Activated T-cell treated with anti-CD3 and anti-CD28 coated beads for 48 hours (primary cell): ENCODE results near the gene RASA1.
A peak's percentile ranks its signal among the peaks of the same experiment; 100 is the strongest.
"Not testable (repeated sequence)": the region's sequence is repeated elsewhere in the genome, so short reads cannot be mapped to it uniquely, and the experiment has no call there.

Experiments used
- DNase-seq: peaks from one replicate; pipeline ENCODE4 v3.0.0-alpha.2; 2020; ENCODE audit warnings: low read depth

The RASA1 gene

DNA sequence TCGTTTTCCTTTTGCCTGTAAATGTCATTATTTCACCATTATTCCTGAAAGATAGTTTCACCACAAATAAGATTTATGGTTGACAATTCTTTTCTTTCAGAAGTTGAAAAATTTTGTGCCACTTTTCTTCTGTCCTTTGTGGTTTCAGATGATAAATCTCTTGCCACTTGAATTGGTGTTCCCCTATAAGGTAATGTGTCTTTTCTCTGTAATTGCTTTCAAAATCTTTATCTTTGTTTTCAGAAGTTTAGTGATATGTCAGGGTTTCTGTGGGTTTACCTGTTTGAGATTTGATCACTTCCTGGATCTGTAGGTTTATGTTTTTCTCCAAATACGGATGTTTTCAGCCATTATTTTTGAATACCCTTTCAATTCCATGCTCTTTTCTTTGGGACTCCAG lies 14.6 kb downstream of the RASA1 start:
- no peak for DNase-seq

DNA sequence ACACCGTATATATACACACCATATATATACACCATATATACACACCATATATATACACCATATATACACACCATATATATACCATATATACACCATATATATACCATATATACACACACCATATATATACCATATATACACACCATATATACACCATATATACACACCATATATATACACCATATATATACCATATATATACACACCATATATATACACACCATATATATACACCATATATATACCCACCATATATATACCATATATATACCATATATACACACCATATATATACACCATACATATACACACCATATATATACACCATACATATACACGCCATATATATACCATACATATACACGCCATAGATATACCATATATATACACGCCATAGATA lies 19.6 kb downstream of the RASA1 start:
- not testable (repeated sequence) for DNase-seq

DNA sequence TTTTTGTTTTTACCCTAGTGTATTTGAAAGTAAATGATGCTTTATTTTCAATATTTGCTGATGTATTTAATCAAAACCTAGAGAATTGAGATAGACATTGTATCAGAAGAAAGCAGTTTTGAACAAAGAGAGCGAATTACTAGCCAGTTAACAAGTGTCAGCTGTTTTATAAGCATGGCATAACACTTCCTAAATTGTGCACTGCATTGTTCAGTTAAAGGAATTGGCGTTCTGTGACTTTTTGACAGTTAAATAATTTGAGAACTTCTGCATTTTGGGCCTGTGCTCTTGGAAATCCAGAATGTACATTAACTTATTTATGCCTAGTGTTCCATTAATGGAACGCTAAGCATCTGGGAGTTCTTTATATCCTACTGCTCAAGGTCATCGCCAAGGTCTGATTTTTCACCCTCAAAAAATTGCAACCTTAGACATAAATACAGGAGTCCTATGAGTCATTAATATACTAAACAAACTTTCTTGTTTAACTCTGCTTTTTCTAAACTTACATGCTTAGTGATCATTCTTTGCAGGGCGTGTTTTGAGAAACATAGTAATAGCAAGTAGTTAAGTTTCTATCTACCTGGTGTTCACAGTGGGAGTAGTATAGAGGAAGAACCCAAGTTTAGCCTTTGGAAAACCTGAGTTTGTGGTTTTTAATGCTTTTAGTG lies 31.1 kb downstream of the RASA1 start:
- no peak for DNase-seq

DNA sequence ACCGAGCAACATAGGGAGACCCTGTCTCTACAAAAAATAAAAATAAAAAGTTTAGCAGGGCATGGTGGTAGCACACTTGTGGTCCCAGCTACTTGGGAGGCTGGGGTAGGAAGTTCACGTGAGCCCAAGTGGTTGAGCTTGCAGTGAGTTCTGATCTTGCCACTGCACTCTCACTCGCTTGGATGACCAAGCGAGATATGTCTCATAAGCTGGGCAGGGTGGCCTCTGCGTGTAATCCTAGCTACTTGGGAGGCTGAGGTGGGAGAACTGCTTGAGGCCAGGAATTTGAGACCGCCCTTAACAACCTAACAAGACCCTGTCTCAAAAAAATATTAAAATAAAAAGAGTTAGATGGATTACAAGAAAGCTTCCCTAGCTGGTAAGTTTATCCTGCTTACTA lies 32.5 kb downstream of the RASA1 start:
- DNase-seq: no peak

DNA sequence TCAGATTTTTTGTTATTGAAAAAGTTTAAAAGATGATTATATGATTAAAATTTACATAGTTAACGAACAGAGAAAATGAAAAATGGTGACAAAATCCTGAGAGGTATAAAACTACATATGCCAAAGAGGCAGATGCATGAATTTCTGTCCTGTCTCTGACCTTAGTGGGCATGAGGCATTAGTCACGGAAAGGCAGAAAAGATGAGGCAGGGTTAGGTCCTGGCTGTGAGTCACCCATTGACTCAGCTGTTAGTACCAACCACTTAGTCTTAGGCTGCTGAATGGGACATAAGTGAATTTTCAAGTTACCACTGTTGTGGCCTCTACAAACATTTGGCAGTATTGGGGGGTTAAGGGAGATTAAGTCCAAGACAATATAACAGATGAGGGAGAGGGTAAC lies 33.1 kb downstream of the RASA1 start:
- DNase-seq: peak; percentile 31

DNA sequence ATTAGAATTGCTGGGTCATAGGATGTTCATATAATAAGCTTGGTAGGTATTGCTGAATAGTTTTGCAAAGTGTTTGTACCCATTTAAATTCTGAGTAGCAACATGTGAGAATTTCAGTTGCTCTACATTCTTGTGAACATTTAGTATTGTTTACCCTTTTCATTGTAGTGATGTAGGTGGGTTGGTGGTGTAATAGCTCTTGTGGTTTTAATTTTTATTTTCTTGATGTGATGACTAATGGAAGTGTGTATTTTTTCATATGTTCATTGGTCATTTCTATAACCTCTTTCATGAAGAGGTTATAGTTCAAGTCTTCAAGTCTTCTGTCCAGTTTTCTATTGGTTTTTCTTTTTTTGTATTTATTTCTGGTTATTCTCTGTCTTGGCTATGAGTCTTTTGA lies 34.4 kb downstream of the RASA1 start:
- no peak for DNase-seq

DNA sequence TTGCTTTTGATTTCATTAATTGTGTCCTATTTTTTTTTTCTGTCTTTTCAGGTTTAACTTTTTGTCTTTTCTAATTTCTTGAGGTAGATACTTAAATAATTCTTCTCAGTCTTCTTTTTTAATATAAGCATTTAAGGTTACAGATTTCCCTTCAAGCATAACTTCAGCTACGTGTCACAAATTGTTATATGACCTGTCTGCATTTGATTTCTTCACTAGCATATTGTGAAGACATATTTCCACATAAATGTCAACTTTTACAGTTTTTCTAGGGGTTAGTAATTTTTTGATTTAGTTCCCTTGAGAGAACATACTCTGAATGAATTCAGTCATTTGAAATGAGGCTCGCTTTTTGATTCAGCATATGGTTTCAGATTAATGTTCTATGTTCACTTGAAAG lies 35.6 kb downstream of the RASA1 start:
- DNase-seq: no peak

DNA sequence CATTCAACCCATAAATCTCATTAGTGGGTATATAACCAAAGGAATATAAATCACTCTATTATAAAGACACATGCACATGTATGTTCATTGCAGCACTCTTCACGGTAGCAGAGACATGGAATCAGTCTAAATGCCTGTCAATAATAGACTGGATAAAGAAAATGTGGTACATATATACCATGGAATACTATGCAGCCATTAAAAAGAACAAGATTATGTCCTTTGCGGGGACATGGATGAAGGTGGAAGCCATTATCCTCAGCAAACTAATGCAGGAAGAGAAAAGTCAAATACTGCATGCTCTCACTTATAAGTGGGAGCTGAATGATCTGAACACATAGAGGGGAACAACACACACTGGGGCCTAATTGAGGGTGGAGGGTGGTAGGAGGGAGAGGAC lies 38.4 kb downstream of the RASA1 start:
- not testable (repeated sequence) for DNase-seq

DNA sequence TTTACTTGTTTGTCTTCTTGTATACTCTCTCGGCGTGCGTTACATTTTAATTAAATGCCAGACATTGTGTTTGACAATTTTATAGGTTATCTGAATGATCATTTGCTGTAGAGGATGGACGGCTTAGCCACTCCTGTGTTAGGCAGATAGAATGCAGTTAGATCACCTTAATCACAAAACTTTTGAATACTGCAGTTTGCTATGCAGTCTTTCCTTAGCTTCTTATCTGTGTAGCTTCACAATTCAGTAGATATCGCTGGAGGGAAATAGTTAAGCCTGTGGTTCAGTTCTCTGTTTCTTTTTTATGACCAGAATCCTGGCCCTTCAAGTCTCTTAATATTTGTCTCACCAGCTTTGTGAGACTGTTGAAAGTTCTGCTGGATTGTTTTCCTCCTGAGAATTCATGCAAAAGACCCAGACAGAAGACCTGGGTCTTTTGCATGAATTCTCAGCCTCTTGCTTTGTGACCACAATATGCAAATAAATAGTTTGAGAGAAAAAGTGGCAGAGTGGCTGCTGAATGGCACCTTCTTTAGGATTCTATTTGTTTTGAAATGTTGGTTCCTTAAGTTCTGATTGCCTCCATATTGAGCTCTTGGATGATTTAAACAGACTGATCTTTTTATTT lies 40.2 kb downstream of the RASA1 start:
- DNase-seq: no peak

DNA sequence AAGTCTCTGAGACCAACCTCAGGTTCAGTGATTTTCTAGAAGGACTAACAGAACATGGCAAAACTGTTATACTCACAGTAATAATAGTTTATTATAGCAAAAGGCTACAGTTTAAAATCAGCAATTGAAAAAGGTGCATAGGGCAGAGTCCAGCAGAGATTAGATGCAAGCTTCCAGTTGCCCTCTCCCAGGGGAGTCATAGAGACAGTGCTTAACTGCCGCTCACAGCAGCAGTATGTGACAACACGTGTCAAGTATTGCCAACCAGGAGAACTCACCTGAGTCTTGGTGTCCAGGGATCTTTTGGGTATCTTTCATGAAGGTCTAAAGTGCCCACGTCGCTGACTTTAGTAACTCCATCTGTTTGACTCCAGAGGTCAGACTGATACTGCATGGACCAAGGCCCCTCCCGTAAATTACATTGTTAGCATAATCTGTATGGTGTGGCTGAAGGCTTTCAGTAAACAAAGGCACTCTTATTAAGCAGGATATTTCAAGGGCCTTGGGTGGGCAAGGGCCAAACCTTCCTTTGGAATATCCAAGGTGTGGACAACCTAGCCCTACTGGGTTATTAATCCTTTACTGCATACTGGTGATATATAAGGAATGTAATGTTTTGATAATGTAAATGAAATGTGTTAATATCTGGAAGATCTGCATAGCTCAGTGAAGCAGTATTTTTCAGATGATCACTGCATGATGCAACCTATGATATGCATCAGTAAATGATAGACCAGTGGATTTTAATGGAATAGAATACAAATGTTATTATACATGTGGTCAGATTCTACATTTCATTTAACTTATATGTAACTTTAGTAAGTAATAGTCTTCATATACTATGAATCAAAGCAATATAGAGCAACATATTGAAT lies 44.0 kb downstream of the RASA1 start:
- no peak for DNase-seq

DNA sequence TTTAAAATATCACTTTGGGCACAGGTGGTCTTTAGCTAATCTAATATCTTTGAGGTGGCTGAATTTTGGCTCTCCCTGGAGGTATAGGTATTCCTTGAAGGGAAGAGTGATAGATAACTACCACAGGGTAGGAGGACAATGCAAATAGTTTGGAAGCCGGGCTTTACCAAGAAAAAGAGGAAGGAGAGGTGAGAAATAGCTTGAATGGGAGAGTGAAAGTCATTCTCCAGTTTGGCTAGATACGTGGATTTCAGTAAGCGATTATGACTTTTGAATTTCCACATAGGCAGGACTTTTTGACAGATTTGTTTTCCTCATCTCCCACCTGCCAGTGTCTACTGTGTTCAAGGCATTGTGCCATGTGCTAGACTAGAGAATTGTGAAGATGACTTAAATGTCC lies 45.5 kb downstream of the RASA1 start:
- no peak for DNase-seq

DNA sequence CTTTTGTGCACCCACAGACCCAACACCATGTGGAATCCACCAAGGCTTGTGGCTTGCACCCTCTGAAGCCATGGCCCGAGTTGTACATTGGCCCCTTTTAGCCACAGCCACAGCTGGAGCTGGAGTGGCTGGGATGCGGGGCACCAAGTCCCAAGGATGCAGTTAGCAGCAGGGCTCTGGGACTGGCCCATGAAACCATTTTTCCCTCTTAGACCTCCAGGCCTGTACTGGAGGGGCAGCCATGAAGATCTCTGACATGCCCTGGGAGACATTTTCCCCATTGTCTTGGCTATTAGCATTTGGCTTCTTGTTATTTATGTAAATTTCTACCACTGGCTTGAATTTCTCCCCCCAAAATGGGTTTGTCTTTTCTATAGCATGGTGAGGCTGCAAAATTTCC lies 51.8 kb downstream of the RASA1 start:
- DNase-seq: no peak

DNA sequence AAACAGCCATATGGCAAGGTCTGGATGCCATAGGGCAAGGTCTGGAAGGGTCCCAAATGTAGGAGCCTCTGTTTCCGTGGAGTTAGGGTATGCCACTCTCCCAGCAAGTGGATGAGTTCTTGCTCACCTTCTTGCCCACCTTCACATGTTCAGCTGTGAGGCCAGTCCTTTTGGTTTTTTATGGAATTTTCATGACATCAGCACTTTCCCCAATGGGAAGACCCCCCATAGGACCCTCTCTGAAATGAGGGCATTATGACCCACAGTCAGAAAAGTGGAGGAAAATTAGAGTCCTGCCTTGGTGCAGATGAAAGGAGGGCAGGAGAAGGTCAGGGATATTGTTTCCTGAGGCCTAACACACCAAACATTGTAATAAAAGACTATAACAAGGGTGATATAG lies 53.9 kb downstream of the RASA1 start:
- DNase-seq: no peak

DNA sequence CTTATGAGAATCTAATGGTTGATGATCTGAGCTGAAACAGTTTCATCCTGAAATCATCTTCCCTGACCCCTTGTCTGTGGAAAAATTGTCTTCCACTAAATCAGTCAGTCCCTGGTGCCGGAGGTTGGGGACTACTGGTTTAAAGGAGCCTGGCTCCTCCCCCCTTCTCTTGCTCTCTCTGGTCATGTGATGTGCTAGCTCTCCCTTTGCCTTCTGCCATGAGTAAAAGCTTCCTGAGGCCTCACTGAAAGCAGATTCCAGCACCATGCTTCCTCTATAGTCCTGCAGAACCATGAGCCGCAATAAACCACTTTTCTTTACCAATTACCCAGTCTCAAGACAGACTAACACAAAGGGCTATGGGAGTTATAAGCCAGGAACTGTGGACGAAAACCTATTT lies 54.7 kb downstream of the RASA1 start:
- DNase-seq: no peak

DNA sequence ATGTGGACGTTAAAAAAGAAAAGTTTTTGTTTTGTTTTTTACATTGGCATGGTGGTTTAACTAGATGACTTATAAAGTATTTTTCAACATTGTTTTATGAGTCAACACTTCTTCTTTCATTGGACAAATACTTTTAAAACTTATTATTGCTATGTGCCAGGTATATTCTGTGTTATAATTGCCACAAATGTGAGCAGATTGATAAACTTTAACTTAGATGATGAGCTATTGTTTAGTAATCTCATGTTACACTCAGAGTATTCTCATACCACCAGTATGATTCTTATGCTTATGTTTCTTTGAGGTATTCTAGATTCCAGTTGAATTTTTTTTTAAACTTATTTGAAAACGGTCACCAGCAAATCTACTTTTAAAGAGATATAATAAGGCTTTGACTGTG lies 60.3 kb downstream of the RASA1 start:
- DNase-seq: no peak

DNA sequence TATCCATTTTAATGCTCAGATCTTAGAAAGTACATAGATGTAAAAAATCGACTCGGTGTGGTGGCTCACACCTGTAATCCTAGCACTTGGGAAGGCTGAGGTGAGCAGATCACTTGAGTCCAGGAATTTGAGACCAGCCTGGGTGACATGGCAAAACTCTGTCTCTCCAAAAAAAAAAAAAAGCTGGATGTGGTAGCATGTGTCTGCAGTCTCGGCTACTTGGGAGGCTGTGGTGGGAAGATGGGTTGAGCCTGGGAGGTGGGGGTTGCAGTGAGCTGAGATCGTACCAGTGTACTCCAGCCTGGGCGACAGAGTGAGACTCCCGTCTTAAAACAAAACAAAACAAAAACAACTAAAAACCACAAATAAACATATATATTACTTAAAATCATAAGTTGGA lies 61.4 kb downstream of the RASA1 start:
- DNase-seq: no peak

DNA sequence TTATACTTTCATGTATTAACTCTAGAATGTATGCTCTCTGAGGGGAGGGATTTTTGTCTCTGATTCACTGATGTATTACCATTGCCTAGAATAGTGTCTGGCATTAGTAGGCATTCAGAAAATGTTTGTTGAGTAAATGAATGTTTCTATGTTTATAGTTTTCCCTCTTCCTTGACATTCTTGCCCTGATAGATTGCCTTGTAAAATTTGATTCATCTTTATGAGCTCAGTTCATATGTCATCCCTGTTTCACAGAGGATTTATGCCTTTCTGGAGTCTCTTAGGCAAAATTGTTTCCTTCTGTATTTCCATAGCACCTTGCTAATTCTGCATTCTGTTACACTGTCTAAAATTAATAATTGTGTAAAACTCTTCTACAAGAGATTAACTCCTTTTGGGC lies 72.3 kb downstream of the RASA1 start:
- no peak for DNase-seq

DNA sequence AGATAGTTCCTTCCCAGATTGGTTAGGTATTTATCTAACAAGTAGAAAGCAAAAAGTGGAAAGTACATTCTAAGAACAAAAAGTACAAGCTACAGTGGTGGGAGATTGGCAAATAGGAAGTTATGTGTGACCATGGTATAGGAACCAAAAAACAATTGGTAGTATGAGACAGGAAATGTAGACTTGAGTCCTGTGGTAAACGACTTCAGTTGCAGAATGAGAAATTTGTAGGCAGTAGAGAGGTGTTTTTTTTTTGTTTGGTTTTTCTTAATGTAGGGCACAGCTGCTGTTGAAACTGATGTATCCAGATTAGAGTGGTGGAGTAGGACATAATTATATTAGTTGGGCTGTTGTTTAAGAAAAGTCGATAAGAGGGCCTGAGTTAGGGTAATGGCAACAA lies 73.0 kb downstream of the RASA1 start:
- DNase-seq: no peak

DNA sequence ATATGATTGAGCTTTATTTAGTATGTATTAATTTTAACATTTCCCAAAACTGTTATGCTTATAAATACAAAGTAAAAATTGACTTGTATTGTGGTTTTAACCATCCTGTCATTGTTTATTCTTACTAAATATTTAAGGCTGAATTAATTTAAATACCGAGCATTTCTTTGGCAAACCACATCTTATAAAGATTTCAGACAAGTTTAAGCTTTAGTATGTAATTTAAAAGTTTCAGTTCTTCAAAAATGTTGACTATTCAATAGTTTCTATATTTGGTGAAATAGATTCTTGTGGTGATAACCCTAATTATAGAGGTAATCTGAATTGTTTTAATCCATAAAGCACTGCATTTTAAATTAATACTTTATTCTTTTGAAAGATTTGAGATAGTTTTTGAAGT lies 79.6 kb downstream of the RASA1 start:
- DNase-seq: no peak

DNA sequence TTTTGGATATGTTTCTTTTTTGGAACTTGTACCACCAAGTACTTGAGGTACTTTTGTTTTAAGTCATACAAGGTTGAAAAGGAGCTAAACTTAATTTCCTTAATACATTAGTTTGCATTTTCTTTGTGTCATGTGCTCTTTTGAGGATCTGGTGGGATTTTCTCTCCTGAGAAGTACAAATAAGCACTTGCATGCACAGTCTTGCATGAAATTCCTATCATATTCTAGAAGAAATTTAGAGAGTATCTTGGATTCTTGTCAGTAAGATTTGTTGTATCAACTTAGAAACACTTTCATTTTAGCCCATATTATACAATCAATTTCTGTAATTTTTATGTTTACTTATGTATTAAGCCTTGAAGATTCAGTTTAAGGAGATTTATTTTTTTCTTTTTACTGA lies 80.2 kb downstream of the RASA1 start:
- no peak for DNase-seq

DNA sequence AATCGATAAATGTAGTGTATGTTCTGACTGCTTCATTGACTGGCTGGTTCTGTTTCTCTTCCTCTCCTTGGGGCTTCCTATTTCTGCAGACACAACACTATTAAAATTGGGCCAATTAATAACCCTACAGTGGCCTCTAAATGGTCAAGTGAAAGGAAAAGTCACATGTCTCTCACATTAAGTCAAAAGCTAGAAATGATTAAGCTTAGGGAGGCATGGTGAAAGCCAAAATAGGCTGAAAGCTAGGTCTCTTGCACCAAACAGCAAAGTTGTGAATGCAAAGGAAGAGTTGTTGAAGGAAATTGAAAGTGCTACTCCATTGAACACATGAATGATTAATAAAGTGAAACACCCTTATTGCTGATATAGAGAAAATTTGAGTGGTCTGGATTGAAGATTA lies 86.8 kb downstream of the RASA1 start:
- DNase-seq: no peak

DNA sequence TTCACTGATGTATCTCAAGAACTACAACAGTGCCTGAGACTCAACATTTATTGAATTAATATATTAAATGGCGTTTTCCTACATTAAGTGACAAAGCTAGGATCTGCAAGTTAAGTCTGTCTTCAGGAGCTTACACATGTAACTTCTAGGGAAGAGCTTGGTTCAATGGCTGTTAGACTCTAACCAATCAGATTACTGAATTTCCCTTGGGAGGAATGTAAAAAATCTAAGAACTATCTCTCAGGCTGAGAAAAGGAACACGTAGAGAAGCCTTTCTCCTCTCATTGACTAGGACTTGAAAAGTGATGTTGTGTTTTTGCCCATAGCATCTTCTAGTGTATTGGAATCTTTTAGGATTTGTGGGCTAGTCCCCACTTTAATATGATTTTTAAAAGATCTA lies 91.4 kb downstream of the RASA1 start:
- no peak for DNase-seq

DNA sequence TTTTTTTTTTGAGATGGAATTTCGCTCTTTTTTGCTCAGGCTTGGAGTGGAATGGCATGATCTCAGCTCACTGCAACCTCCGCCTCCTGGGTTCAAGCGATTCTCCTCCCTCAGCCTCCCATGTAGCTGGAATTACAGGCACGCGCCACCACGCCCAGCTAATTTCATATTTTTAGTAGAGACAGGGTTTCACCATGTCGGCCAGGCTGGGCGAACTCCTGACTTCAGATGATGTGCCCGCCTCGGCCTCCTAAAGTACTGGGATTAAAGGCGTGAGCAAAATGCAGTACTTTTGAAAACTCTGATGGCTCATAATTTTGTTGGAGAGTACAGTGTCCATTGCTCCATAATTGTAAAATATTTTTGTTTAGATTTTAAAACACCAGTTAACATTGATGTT lies 92.4 kb downstream of the RASA1 start:
- DNase-seq: no peak
